Measurements from ENCODE around the gene MBTPS2.
"Not testable (repeated sequence)": the region's sequence is repeated elsewhere in the genome, so short reads cannot be mapped to it uniquely, and the experiment has no call there.

MBTPS2 gene

DNA sequence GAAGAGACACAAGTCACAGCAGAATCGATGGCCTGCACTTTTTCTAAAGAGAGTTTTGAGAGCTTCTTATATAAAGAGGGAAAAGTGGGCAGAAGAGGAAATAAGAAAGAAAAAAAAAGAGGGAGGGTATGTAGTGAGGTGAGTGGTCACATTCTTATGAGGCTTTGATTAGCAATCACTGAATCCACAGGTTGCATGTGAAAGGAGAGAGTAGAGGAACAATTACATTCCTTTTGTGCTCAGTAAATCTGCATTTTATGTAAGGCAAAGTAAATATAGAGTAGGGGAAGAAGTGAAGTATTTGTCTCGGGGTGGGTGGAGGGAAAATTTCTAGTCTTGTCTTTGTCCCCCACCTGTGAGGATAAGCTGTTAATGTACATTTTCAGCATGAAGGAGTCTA lies 26.8 kb upstream of the MBTPS2 start:
- H3K36me3 ChIP-seq (ENCODE audit: insufficient read depth): no peaks in the 10 kb centered on the region
- no peaks in the 10 kb centered on the region for H3K27me3 ChIP-seq (ENCODE audit: insufficient read depth, low read depth)
- no peaks in the 10 kb centered on the region for H3K79me2 ChIP-seq (ENCODE audit: insufficient read depth, low read depth)
- H3K4me3 ChIP-seq (IDR thresholded peaks at IDR 0.05; ENCODE audit: insufficient read depth, low read depth, low read length): no peak overlapping the region
- H3K4me1 ChIP-seq (ENCODE audit: low read depth, poor library complexity, severe bottlenecking): no peaks in the 10 kb centered on the region
- H4K20me1 ChIP-seq (ENCODE audit: insufficient read depth): no peaks in the 10 kb centered on the region
- no peak overlapping the region for H2AFZ ChIP-seq (ENCODE audit: low read depth)
- H3K9ac ChIP-seq: no peak overlapping the region
- H3K27ac ChIP-seq: no peak overlapping the region
- TF ChIP-seq, protein P1, sequence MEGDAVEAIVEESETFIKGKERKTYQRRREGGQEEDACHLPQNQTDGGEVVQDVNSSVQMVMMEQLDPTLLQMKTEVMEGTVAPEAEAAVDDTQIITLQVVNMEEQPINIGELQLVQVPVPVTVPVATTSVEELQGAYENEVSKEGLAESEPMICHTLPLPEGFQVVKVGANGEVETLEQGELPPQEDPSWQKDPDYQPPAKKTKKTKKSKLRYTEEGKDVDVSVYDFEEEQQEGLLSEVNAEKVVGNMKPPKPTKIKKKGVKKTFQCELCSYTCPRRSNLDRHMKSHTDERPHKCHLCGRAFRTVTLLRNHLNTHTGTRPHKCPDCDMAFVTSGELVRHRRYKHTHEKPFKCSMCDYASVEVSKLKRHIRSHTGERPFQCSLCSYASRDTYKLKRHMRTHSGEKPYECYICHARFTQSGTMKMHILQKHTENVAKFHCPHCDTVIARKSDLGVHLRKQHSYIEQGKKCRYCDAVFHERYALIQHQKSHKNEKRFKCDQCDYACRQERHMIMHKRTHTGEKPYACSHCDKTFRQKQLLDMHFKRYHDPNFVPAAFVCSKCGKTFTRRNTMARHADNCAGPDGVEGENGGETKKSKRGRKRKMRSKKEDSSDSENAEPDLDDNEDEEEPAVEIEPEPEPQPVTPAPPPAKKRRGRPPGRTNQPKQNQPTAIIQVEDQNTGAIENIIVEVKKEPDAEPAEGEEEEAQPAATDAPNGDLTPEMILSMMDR (conservative IDR thresholded peaks at IDR 0.05; ENCODE audit: low read depth, low read length): no peak
- H3K4me2 ChIP-seq: no peak overlapping the region

DNA sequence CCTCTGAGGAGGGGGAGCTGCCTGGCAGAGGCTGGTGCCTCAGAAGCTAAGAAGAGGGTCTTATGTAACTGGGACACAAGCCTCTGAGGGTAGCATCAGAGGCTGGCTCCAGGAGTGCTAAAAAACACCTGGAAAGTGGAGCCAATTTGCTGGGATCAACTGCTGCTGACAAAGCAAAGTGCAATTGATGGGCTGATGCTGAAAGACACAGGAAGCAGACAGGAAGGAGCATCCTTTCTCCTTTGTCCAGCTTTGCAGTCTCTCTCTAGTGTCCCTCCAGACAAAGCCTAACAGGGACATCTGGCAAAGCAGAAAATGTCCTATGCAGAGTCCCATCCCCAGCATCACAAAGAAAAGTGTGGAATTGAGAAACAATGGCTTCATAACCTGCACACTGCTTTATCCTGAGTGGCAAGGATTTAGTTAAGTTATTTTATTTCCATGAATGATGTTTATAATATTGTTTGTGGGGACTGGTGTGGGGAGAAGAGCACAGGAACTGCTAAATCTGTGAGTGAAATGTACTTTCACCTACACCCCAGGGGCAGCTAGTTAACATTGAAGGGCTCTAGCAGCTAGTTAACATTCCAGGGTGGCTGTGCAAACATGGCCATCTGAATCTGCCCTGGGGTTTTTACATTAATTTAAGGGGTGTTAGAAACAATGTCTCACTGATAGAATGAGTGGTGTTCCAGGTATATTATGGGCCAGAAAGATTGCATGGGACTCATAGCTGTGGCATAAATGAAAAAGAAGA lies 25.6 kb upstream of the MBTPS2 start:
- Histone ChIP-seq H3K27ac (no peak overlapping the region), H2AFZ (ENCODE audit: low read depth) (no peak overlapping the region), H3K36me3 (ENCODE audit: insufficient read depth) (no peaks in the 10 kb centered on the region), H3K9ac (no peak overlapping the region), H3K27me3 (ENCODE audit: insufficient read depth, low read depth) (no peaks in the 10 kb centered on the region), H3K79me2 (ENCODE audit: insufficient read depth, low read depth) (no peaks in the 10 kb centered on the region), H3K4me1 (ENCODE audit: low read depth, poor library complexity, severe bottlenecking) (no peaks in the 10 kb centered on the region), H3K4me2 (no peak overlapping the region), H4K20me1 (ENCODE audit: insufficient read depth) (no peaks in the 10 kb centered on the region), H3K4me3 (IDR thresholded peaks at IDR 0.05; ENCODE audit: insufficient read depth, low read depth, low read length) (no peak overlapping the region)
- TF ChIP-seq, protein P1 (conservative IDR thresholded peaks at IDR 0.05; ENCODE audit: low read depth, low read length): no peak

DNA sequence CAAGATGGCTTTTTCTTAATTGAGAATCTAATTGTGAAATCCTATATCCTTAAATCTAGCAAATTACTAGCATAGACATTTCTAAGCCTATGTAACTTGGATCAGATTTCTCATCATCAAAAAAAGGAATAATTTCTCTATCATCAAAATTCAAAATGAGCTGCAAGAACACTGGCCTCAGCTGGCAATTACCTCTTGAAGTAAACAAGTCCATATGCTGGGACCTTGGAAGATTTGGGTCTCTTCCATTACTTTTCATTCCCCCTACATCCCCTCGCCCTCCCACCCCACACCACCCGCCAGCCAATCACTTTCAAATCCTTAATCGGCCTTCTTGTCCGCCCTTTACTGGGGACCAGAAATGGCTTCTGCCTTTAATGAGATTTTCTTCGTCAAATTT lies 23.3 kb upstream of the MBTPS2 start:
- no peaks in the 10 kb centered on the region for H3K27me3 ChIP-seq (ENCODE audit: insufficient read depth, low read depth)
- TF ChIP-seq, protein P1 (conservative IDR thresholded peaks at IDR 0.05; ENCODE audit: low read depth, low read length): no peak

DNA sequence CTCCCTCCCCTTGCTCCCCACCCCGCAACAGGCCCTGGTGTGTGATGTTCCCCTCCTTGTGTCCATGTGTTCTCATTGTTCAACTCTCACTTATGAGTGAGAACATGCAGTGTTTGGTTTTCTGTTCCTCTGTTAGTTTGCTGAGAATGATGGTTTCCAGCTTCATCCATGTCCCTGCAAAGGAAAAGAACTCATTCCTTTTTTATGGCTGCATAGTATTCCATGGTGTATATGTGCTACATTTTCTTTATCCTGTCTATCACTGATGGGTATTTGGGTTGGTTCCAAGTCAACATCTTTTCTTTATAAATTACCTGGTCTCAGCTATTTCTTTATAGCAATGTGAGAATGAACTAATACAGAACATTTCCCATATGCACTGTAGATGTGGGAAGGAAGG lies 19.2 kb upstream of the MBTPS2 start:
- H2AFZ ChIP-seq (ENCODE audit: low read depth); H3K9ac ChIP-seq; H3K4me1 ChIP-seq (ENCODE audit: low read depth, poor library complexity, severe bottlenecking); H3K4me3 ChIP-seq (IDR thresholded peaks at IDR 0.05; ENCODE audit: insufficient read depth, low read depth, low read length); H3K27me3 ChIP-seq (ENCODE audit: insufficient read depth, low read depth); H3K4me2 ChIP-seq; H4K20me1 ChIP-seq (ENCODE audit: insufficient read depth); H3K36me3 ChIP-seq (ENCODE audit: insufficient read depth); H3K79me2 ChIP-seq (ENCODE audit: insufficient read depth, low read depth); H3K27ac ChIP-seq: not testable (repeated sequence)

More for the DNA sequence above, 23.3 kb upstream of the MBTPS2 start:
- Histone ChIP-seq H3K4me2 (no peak overlapping the region), H2AFZ (ENCODE audit: low read depth) (no peak overlapping the region), H3K4me3 (IDR thresholded peaks at IDR 0.05; ENCODE audit: insufficient read depth, low read depth, low read length) (no peak overlapping the region), H4K20me1 (ENCODE audit: insufficient read depth) (no peaks in the 10 kb centered on the region), H3K36me3 (ENCODE audit: insufficient read depth) (no peaks in the 10 kb centered on the region), H3K9ac (no peak overlapping the region), H3K79me2 (ENCODE audit: insufficient read depth, low read depth) (no peaks in the 10 kb centered on the region), H3K4me1 (ENCODE audit: low read depth, poor library complexity, severe bottlenecking) (no peaks in the 10 kb centered on the region), H3K27ac (no peak overlapping the region)

DNA sequence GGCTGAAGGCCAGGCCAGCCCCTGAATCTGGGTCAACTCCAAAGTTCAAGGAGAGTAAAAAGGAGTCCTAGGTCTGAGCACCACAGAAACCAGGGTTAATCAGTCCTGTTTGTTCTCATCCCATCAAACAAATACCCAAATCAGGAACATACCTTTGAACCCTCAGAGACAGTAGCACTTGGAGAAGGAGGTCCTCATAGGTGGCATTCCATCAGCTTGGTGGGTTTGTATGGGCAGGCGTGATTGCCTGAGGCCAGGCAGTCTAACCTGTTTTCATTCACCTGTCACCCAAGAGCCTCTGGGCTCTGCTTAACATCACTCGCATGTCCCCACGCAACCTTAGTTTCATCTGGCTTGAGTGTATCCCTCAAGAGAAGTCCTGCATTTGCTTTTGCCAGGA lies 17.5 kb upstream of the MBTPS2 start:
- H2AFZ ChIP-seq (ENCODE audit: low read depth): no peak overlapping the region
- TF ChIP-seq, protein P1 (conservative IDR thresholded peaks at IDR 0.05; ENCODE audit: low read depth, low read length): no peak
- no peak overlapping the region for H3K27ac ChIP-seq

More for the DNA sequence above, 17.5 kb upstream of the MBTPS2 start:
- no peaks in the 10 kb centered on the region for H3K79me2 ChIP-seq (ENCODE audit: insufficient read depth, low read depth)
- H3K4me3 ChIP-seq (IDR thresholded peaks at IDR 0.05; ENCODE audit: insufficient read depth, low read depth, low read length): no peak overlapping the region
- H3K4me1 ChIP-seq (ENCODE audit: low read depth, poor library complexity, severe bottlenecking): no peaks in the 10 kb centered on the region
- no peaks in the 10 kb centered on the region for H4K20me1 ChIP-seq (ENCODE audit: insufficient read depth)
- no peak overlapping the region for H3K4me2 ChIP-seq
- no peaks in the 10 kb centered on the region for H3K36me3 ChIP-seq (ENCODE audit: insufficient read depth)
- no peak overlapping the region for H3K9ac ChIP-seq
- no peaks in the 10 kb centered on the region for H3K27me3 ChIP-seq (ENCODE audit: insufficient read depth, low read depth)

All from KMS-11 (cell line).